GM19099 (cell line): Measurements from ENCODE around the gene ARMC10.

Experiments used
- POLR2A ChIP-seq: IDR thresholded peaks from 3 replicates; pipeline ENCODE4 v1.6.1; 2011; ENCODE audit warnings: low read depth; ENCODE audit not compliant: insufficient read length; ENCODE audit errors: extremely low read depth

ARMC10 gene

GRCh38 chr7:103117465-103117864 lies 42.5 kb downstream of the ARMC10 start:
- TF ChIP-seq POLR2A = no peak

GRCh38 chr7:103119791-103120291 lies 44.9 kb downstream of the ARMC10 start:
- TF ChIP-seq POLR2A = no peak

- no peak for TF ChIP-seq POLR2A
Measured at GRCh38 chr7:103120362-103120761, 45.4 kb downstream of the ARMC10 start.

GRCh38 chr7:103121641-103122040 lies 46.7 kb downstream of the ARMC10 start:
- no peak for TF ChIP-seq POLR2A

- TF ChIP-seq POLR2A = no peak
Measured at GRCh38 chr7:103123529-103123928, 48.6 kb downstream of the ARMC10 start.

- TF ChIP-seq POLR2A = no peak
Measured at GRCh38 chr7:103124429-103124979, 49.6 kb downstream of the ARMC10 start.

GRCh38 chr7:103127006-103127405 lies 52.1 kb downstream of the ARMC10 start:
- TF ChIP-seq POLR2A = no peak

GRCh38 chr7:103129702-103130549 lies 55.0 kb downstream of the ARMC10 start:
- no peak for TF ChIP-seq POLR2A

- no peak for TF ChIP-seq POLR2A
Measured at GRCh38 chr7:103130901-103131624, 56.1 kb downstream of the ARMC10 start.

GRCh38 chr7:103132995-103133688 lies 58.2 kb downstream of the ARMC10 start:
- TF ChIP-seq POLR2A = no peak

- TF ChIP-seq POLR2A = no peak
Measured at GRCh38 chr7:103134836-103135554, 60.1 kb downstream of the ARMC10 start.

- TF ChIP-seq POLR2A = no peak
Measured at GRCh38 chr7:103140061-103140460, 65.1 kb downstream of the ARMC10 start.

- no peak for TF ChIP-seq POLR2A
Measured at GRCh38 chr7:103140685-103141084, 65.7 kb downstream of the ARMC10 start.

- TF ChIP-seq POLR2A = no peak
Measured at GRCh38 chr7:103141753-103142404, 66.9 kb downstream of the ARMC10 start.
